ENCODE results near the gene SLC23A2.

DNA sequence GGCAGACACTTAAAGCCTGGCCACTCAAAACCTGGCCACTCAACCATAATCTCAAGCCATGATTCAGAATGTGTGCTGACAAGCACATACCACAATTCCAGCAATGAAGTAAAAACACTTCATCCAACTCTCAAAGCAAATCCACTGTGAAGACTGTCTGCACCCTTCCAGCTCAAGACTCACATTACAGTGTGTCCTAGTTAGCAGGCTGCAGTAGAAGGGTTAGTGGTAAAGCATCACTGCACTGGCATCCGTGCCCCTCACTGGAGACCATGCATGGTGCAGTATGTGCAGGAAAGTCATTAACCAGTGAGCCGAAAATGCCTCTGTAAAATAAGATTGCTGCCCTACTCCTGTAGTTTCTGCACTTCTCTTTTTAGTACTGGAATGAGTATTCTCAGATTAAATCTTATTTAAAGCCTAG lies 43.4 kb downstream of the SLC23A2 start:
- TF ChIP-seq POLR2A (IDR thresholded peaks at IDR 0.05) (no peak), CTCF (IDR thresholded peaks at IDR 0.05) (no peak)
